Uterus (tissue), 2 donors: ENCODE results near the gene CTDSP1.

Source experiments
- POLR2A ChIP-seq, 2 donors: fragments of 450-650 bp; IDR thresholded peaks; one replicate each; pipeline ENCODE4 v1.6.1; 2016; ENCODE audit warnings: antibody characterized with exemption in 2 of 2, mild to moderate bottlenecking in 1 of 2, moderate library complexity in 1 of 2
- TF ChIP-seq, protein P1 (sequence below), 4 experiments: fragments of 200-600 bp in 2 of 4; fragments of 450-650 bp in 2 of 4; sonication (generic) in 2 of 4; IDR thresholded peaks; one replicate each; pipeline ENCODE4 v1.5.1; 2016 to 2019; ENCODE audit warnings: antibody characterized with exemption in 4 of 4, mild to moderate bottlenecking in 2 of 4, moderate library complexity in 1 of 4

DNA sequence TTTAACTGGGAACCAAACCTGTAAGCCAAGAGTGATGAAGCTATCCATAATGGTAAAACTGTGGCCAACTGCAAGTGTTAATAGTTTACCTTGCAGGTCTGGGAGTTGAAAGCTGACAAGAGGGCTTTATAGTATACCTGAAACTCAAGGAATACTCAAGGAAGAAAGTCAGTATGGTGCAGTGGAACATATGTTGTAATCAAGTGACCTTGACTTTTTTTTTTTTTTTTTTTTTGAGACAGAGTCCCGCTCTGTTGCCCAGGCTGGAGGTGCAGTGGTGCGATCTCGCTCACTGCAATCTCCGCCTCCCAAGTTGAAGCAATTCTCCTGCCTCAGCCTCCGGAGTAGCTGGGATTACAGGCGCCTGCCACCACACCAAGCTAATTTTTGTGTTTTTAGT lies 46.9 kb downstream of the CTDSP1 start:
- TF ChIP-seq, protein P1, sequence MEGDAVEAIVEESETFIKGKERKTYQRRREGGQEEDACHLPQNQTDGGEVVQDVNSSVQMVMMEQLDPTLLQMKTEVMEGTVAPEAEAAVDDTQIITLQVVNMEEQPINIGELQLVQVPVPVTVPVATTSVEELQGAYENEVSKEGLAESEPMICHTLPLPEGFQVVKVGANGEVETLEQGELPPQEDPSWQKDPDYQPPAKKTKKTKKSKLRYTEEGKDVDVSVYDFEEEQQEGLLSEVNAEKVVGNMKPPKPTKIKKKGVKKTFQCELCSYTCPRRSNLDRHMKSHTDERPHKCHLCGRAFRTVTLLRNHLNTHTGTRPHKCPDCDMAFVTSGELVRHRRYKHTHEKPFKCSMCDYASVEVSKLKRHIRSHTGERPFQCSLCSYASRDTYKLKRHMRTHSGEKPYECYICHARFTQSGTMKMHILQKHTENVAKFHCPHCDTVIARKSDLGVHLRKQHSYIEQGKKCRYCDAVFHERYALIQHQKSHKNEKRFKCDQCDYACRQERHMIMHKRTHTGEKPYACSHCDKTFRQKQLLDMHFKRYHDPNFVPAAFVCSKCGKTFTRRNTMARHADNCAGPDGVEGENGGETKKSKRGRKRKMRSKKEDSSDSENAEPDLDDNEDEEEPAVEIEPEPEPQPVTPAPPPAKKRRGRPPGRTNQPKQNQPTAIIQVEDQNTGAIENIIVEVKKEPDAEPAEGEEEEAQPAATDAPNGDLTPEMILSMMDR (IDR thresholded peaks at IDR 0.05): no peak
- TF ChIP-seq POLR2A (IDR thresholded peaks at IDR 0.05): no peak
